GM23248 (cell line): Measurements from ENCODE around the gene HOXC13. TPM values are rescaled to one million over a fixed set of nuclear protein-coding genes. Genes with fewer than 3 reads are reported as not detected.

ENCODE experiments used
- DNase-seq: peaks from one replicate; pipeline ENCODE4 v3.0.0-alpha.2; 2015
- H2AFZ ChIP-seq: fragments of 200-600 bp; sonication (generic); 2 replicates; pipeline ENCODE4 v1.6.1; 2016; ENCODE audit warnings: antibody characterized with exemption
- H3F3A ChIP-seq: fragments of 200-600 bp; sonication (generic); 2 replicates; pipeline ENCODE4 v1.6.1; 2016; ENCODE audit warnings: mild to moderate bottlenecking, antibody characterized with exemption, mixed run types; ENCODE audit not compliant: insufficient read depth
- H3K27ac ChIP-seq: fragments of 200-600 bp; sonication (generic); 2 replicates; pipeline ENCODE4 v1.5.1; 2016; ENCODE audit warnings: mild to moderate bottlenecking
- H3K27me3 ChIP-seq: fragments of 200-600 bp; sonication (generic); replicated peaks from 2 replicates; pipeline ENCODE4 v1.6.1; 2016; ENCODE audit warnings: mild to moderate bottlenecking; ENCODE audit not compliant: insufficient read depth
- H3K36me3 ChIP-seq: fragments of 200-600 bp; sonication (generic); 2 replicates; pipeline ENCODE4 v1.6.1; 2016; ENCODE audit warnings: low read depth, mild to moderate bottlenecking
- H3K4me1 ChIP-seq: fragments of 200-600 bp; sonication (generic); 2 replicates; pipeline ENCODE4 v1.6.1; 2016; ENCODE audit warnings: mild to moderate bottlenecking; ENCODE audit not compliant: insufficient read depth
- H3K4me2 ChIP-seq: fragments of 200-600 bp; sonication (generic); one replicate; pipeline ENCODE4 v1.6.1; 2016; ENCODE audit warnings: mild to moderate bottlenecking; ENCODE audit not compliant: unreplicated experiment
- H3K4me3 ChIP-seq: fragments of 200-600 bp; sonication (generic); 2 replicates; pipeline ENCODE4 v1.5.1; 2016; ENCODE audit warnings: mild to moderate bottlenecking
- H3K79me2 ChIP-seq: fragments of 200-600 bp; sonication (generic); 2 replicates; pipeline ENCODE4 v1.6.1; 2016; ENCODE audit warnings: mild to moderate bottlenecking; ENCODE audit not compliant: insufficient read depth
- H3K9ac ChIP-seq: fragments of 200-600 bp; sonication (generic); 2 replicates; pipeline ENCODE4 v1.6.1; 2016; ENCODE audit warnings: mild to moderate bottlenecking
- H3K9me2 ChIP-seq: fragments of 200-600 bp; sonication (generic); 2 replicates; pipeline ENCODE4 v1.6.1; 2016; ENCODE audit warnings: mixed run types, mild to moderate bottlenecking, moderate library complexity; ENCODE audit not compliant: insufficient read depth
- H3K9me3 ChIP-seq: fragments of 200-600 bp; sonication (generic); one replicate; pipeline ENCODE4 v1.6.1; 2017; ENCODE audit warnings: low read depth
- H4K20me1 ChIP-seq: fragments of 200-600 bp; sonication (generic); 2 replicates; pipeline ENCODE4 v1.6.0; 2016; ENCODE audit not compliant: insufficient read depth
- EZH2 ChIP-seq: fragments of 200-600 bp; sonication (generic); IDR thresholded peaks from 2 replicates; pipeline ENCODE4 v1.6.1; 2018; ENCODE audit warnings: antibody characterized with exemption, mild to moderate bottlenecking; ENCODE audit not compliant: insufficient read depth, poor library complexity, severe bottlenecking
- EZH2phosphoT487 ChIP-seq: fragments of 200-600 bp; sonication (generic); IDR thresholded peaks from 2 replicates; pipeline ENCODE4 v1.6.1; 2018; ENCODE audit warnings: antibody characterized with exemption, moderate library complexity, mild to moderate bottlenecking, low read depth; ENCODE audit not compliant: insufficient read depth
- WGBS, 2 experiments: methylation state at CpG; one replicate each; pipeline ENCODE4 v1.1.6; 2015 to 2017; ENCODE audit warnings: low lambda C conversion rate in 2 of 2, low coverage in 1 of 2; ENCODE audit errors: missing lambda C conversion rate in 2 of 2; 5-methylcytosine and 5-hydroxymethylcytosine counted together
- in situ Hi-C: fragments of 300-500 bp; cut with MboI; formaldehyde crosslinking; loops from 2 replicates; pipeline ENCODE4 v1.15.0; 2020
- polyA plus RNA-seq: library from polyadenylated mRNA; unstranded; fragments of >200 nt; fragmentation: Nextera tagmentation; extraction: Ambion mirVana; gene quantifications from 2 replicates; pipeline ENCODE4 v1.2.1, GENCODE V29; 2016
- total RNA-seq: library from RNA; depleted of rRNA; stranded (reverse); fragments of >200 nt; shearing (Covaris generic); gene quantifications from 2 replicates; pipeline ENCODE4 v1.2.3, GENCODE V29; 2014

HOXC13 gene
- total and polyA plus RNA-seq, 2 experiments from 2014 or later: not detected

- Histone ChIP-seq H3K4me3 (no peak overlapping the region), H3K36me3 (no peaks in the 10 kb centered on the region), H3K27me3 (peaks cover 94% of the 10 kb centered on the region), H3K9ac (no peak overlapping the region), H3K9me2 (no peaks in the 10 kb centered on the region), H3F3A (no peaks in the 10 kb centered on the region), H3K4me2 (no peak overlapping the region), H4K20me1 (no peaks in the 10 kb centered on the region), H3K4me1 (peaks cover 17% of the 10 kb centered on the region; the same call in 1 of the 2 replicates), H3K79me2 (no peaks in the 10 kb centered on the region), H3K9me3 (no peaks in the 10 kb centered on the region), H2AFZ (no peak overlapping the region), H3K27ac (no peak overlapping the region)
- WGBS, 2 experiments: 13 to 15% methylated on average over 30 of the region's 30 CpGs
- peak; percentile 97 for TF ChIP-seq EZH2
- no peak; the same call in none of the 2 replicates for TF ChIP-seq EZH2phosphoT487
- DNase-seq: no peak
- in situ Hi-C loops: no loop called here
Measured at GRCh38 chr12:53983950-53984572, 45.4 kb downstream of the HOXC13 start.

DNA sequence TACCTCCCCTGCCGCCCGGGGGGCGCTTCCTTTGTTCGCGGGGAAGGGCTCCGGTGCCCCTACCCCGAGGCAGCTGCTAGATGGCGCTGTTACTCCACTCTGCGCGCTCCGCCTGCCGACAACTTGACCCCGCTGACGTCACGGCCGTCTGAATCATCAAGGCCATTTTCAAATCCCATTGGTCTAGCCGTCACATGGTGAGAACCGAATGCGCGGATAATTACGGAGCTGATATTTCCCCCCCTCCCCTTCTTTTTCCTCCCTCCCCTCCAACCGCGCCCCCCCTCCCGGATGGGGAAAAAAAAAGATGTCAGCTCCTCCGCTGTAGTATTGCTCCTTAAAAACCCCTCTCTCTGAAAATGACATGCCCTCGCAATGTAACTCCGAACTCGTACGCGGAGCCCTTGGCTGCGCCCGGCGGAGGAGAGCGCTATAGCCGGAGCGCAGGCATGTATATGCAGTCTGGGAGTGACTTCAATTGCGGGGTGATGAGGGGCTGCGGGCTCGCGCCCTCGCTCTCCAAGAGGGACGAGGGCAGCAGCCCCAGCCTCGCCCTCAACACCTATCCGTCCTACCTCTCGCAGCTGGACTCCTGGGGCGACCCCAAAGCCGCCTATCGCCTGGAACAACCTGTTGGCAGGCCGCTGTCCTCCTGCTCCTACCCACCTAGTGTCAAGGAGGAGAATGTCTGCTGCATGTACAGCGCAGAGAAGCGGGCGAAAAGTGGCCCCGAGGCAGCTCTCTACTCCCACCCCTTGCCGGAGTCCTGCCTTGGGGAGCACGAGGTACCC is 46.5 kb downstream of the HOXC13 start, which contains the start of gene HOXC10:
TSS of gene HOXC10 (plus strand) at position 246 of the 791 bp plus-strand sequence. CDS start at position 360, 114 bp downstream.
- peak within 1 kb of the TSS; percentile 79 for H2AFZ ChIP-seq
- WGBS, 2 experiments: 4 to 8% methylated on average over 43 to 54 of the region's 55 CpGs
- H3K36me3 ChIP-seq: no peaks in the 10 kb centered on the region
- H3K27ac ChIP-seq: no peak within 1 kb of the TSS
- no peak for TF ChIP-seq EZH2phosphoT487
- no peak for TF ChIP-seq EZH2
- no peaks in the 10 kb centered on the region for H3K9me2 ChIP-seq
- peak; percentile 98 for DNase-seq
- no peaks in the 10 kb centered on the region for H4K20me1 ChIP-seq
- peaks cover 19% of the 10 kb centered on the region for H3K4me1 ChIP-seq
- H3K9ac ChIP-seq: no peak within 1 kb of the TSS
- peak within 1 kb of the TSS; percentile 95 for H3K4me2 ChIP-seq
- in situ Hi-C loops: no loop called here
- H3K4me3 ChIP-seq: peak within 1 kb of the TSS; percentile 72
- H3K27me3 ChIP-seq: peaks cover 94% of the 10 kb centered on the region
- H3F3A ChIP-seq: no peaks in the 10 kb centered on the region
- no peaks in the 10 kb centered on the region for H3K79me2 ChIP-seq
- no peaks in the 10 kb centered on the region for H3K9me3 ChIP-seq

GRCh38 chr12:53985692-53985993 is 47.0 kb downstream of the HOXC13 start:
- in situ Hi-C loops: no loop called here
- Histone ChIP-seq H2AFZ (peak overlapping the region; percentile 79), H3K4me2 (peak overlapping the region; percentile 95)

DNA sequence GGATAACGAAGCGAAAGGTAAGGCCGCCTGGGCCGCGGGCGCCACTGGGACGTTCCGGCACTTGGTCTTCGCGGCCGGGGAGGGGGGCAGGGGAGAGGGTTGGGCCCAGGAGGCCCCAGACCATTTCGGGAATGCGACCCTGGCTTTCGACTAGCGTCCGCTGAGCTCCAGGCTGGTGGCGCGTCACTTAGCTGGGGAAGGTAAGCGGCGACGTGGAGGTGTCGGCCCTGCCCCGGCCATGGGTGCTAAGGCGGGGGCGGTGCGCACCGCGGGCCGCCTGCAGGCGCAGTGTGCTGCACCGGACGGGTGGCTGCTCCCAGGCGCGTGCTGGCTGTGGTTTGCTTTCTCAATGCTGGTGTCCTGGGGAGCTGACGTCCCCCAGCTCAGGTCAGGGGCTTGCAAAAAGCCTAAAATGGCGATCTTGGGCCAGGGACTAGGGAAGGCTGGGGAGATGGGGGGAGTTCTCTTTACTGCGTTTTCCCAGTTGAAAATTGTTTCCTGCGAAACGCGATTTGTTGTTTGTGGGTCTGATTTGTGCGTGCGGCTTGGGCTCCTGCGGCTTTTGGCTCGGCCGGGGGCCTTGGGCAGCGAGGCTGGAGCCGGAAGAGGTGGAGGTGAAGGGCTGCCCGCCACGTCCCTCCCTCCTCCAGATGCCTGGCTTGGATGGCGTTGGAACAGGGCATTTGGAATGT is 47.5 kb downstream of the HOXC13 start:
- Histone ChIP-seq H3F3A (no peaks in the 10 kb centered on the region), H3K9me2 (no peaks in the 10 kb centered on the region), H3K36me3 (no peaks in the 10 kb centered on the region), H3K4me1 (peaks cover 26% of the 10 kb centered on the region), H3K27ac (no peak overlapping the region), H3K4me3 (peak overlapping the region; percentile 72; the same call in 1 of the 2 replicates), H3K79me2 (no peaks in the 10 kb centered on the region), H3K9me3 (no peaks in the 10 kb centered on the region), H3K9ac (no peak overlapping the region), H3K27me3 (peaks cover 94% of the 10 kb centered on the region), H2AFZ (peak overlapping the region; percentile 79; the same call in 1 of the 2 replicates), H3K4me2 (peak overlapping the region; percentile 95), H4K20me1 (no peaks in the 10 kb centered on the region)
- in situ Hi-C loops: no loop called here
- 10% methylated on average over 48 to 50 of the region's 50 CpGs for WGBS, 2 experiments
- TF ChIP-seq EZH2phosphoT487 (peak; percentile 25; the same call in 1 of the 2 replicates), EZH2 (peak; percentile 49)
- DNase-seq: peak; percentile 64

More at GRCh38 chr12:53985692-53985993, 47.0 kb downstream of the HOXC13 start:
- no peaks in the 10 kb centered on the region for H3K36me3 ChIP-seq
- 4 to 12% methylated on average over 20 to 21 of the region's 21 CpGs for WGBS, 2 experiments
- no peak for DNase-seq
- H3F3A ChIP-seq: no peaks in the 10 kb centered on the region
- no peaks in the 10 kb centered on the region for H3K9me3 ChIP-seq
- H3K27me3 ChIP-seq: peaks cover 94% of the 10 kb centered on the region
- no peak for TF ChIP-seq EZH2phosphoT487
- peak; percentile 94 for TF ChIP-seq EZH2
- H3K79me2 ChIP-seq: no peaks in the 10 kb centered on the region
- H3K9me2 ChIP-seq: no peaks in the 10 kb centered on the region
- peak overlapping the region; percentile 72; the same call in 1 of the 2 replicates for H3K4me3 ChIP-seq
- peaks cover 24% of the 10 kb centered on the region for H3K4me1 ChIP-seq
- H3K27ac ChIP-seq: no peak overlapping the region
- H3K9ac ChIP-seq: no peak overlapping the region
- no peaks in the 10 kb centered on the region for H4K20me1 ChIP-seq
